OCI-LY7 (cell line): Measurements from ENCODE around the gene SEC61A2. TPM values are rescaled to one million over a fixed set of nuclear protein-coding genes. Genes with fewer than 3 reads are reported as not detected.

ENCODE experiments used
- BruUV-seq: library from RNA; stranded (reverse); fragments of 400-500 nt; replicated peaks from 2 replicates; lab custom pipeline; 2021; lab: Mats Ljungman, UMichigan
- CTCF ChIA-PET: fragments of 300-600 bp; sonication (Branson Sonifier 250); formaldehyde crosslinking; loops from one replicate; lab custom pipeline; 2022; ENCODE audit warnings: antibody characterized with exemption; ENCODE audit not compliant: unreplicated experiment; lab: Charles Lee
- POLR2A ChIA-PET: fragments of 300-600 bp; sonication (Branson Sonifier 250); formaldehyde crosslinking; loops from one replicate; lab custom pipeline; 2022; ENCODE audit warnings: antibody characterized with exemption; lab: Charles Lee
- DNase-seq: peaks from one replicate; pipeline ENCODE4 v3.0.0-alpha.2; 2015; ENCODE audit warnings: low spot score
- H2AFZ ChIP-seq: fragments of 200-600 bp; sonication (generic), shearing (Covaris generic); 2 replicates; pipeline ENCODE4 v1.6.1; 2014; ENCODE audit warnings: mild to moderate bottlenecking, antibody characterized with exemption, low read length, moderate library complexity
- H3K27ac ChIP-seq: fragments of 200-600 bp; sonication (generic); 2 replicates; pipeline ENCODE4 v1.5.1; 2014; ENCODE audit warnings: mixed run types, low read depth, mild to moderate bottlenecking, moderate library complexity, low read length, inconsistent platforms; ENCODE audit not compliant: poor library complexity, severe bottlenecking
- H3K36me3 ChIP-seq: fragments of 200-600 bp; sonication (generic); 2 replicates; pipeline ENCODE4 v1.6.1; 2014; ENCODE audit warnings: mild to moderate bottlenecking, antibody characterized with exemption, low read length, moderate library complexity, mixed read lengths; ENCODE audit not compliant: insufficient read depth
- H3K4me1 ChIP-seq: fragments of 200-600 bp; sonication (generic); 2 replicates; pipeline ENCODE4 v1.5.1; 2014; ENCODE audit warnings: mild to moderate bottlenecking, low read length; ENCODE audit not compliant: insufficient read depth, poor library complexity, severe bottlenecking
- H3K4me2 ChIP-seq: fragments of 200-600 bp; sonication (generic); 2 replicates; pipeline ENCODE4 v1.6.1; 2014; ENCODE audit warnings: mild to moderate bottlenecking, low read length
- H3K4me3 ChIP-seq: fragments of 200-600 bp; sonication (generic); 2 replicates; pipeline ENCODE4 v1.5.1; 2014; ENCODE audit warnings: mild to moderate bottlenecking, low read depth, low read length; ENCODE audit not compliant: poor library complexity, severe bottlenecking
- H3K79me2 ChIP-seq: fragments of 200-600 bp; sonication (generic); 2 replicates; pipeline ENCODE4 v1.6.1; 2016; ENCODE audit warnings: low read depth, mild to moderate bottlenecking, low read length, moderate library complexity, mixed read lengths; ENCODE audit not compliant: insufficient read depth
- H3K9me2 ChIP-seq: fragments of 200-600 bp; sonication (generic); 2 replicates; pipeline ENCODE4 v1.6.1; 2016; ENCODE audit warnings: mild to moderate bottlenecking, low read length, mixed read lengths; ENCODE audit not compliant: insufficient read depth
- H3K9me3 ChIP-seq: fragments of 200-600 bp; sonication (generic); 2 replicates; pipeline ENCODE4 v1.6.1; 2014; ENCODE audit warnings: mild to moderate bottlenecking, mixed run types, low read length, mixed read lengths
- H4K20me1 ChIP-seq: fragments of 200-600 bp; sonication (generic); 2 replicates; pipeline ENCODE4 v1.6.1; 2014; ENCODE audit warnings: mild to moderate bottlenecking, antibody characterized with exemption, low read length, moderate library complexity, mixed read lengths; ENCODE audit not compliant: insufficient read depth
- EZH2phosphoT487 ChIP-seq: fragments of 200-600 bp; sonication (generic); IDR thresholded peaks from 2 replicates; pipeline ENCODE4 v1.6.1; 2018; ENCODE audit warnings: low read depth, borderline replicate concordance, mild to moderate bottlenecking, mixed run types, antibody characterized with exemption, low read length, moderate library complexity, mixed read lengths
- intact Hi-C: fragments of 100-400 bp; cut with micrococcal nuclease; formaldehyde crosslinking; loops from one replicate; pipeline ENCODE4 v1.10.0; 2022; ENCODE audit not compliant: unreplicated experiment
- total RNA-seq, 2 experiments: library from RNA; depleted of rRNA in 1 of 2; stranded (reverse); fragments of >200 nt in 1 of 2; shearing (Covaris generic) in 1 of 2; gene quantifications; 2 replicates each; pipeline ENCODE4 v1.2.3, GENCODE V29; 2014 to 2022
- TF ChIP-seq, protein P1 (sequence below): fragments of 200-600 bp; sonication (generic); conservative IDR thresholded peaks from 2 replicates; pipeline ENCODE4 v1.5.1; 2014; ENCODE audit warnings: mild to moderate bottlenecking, antibody characterized with exemption, low read length, moderate library complexity, mixed read lengths

Gene SEC61A2
- total RNA-seq, 2 experiments from 2014 or later: 5.5 to 15.1 TPM

DNA sequence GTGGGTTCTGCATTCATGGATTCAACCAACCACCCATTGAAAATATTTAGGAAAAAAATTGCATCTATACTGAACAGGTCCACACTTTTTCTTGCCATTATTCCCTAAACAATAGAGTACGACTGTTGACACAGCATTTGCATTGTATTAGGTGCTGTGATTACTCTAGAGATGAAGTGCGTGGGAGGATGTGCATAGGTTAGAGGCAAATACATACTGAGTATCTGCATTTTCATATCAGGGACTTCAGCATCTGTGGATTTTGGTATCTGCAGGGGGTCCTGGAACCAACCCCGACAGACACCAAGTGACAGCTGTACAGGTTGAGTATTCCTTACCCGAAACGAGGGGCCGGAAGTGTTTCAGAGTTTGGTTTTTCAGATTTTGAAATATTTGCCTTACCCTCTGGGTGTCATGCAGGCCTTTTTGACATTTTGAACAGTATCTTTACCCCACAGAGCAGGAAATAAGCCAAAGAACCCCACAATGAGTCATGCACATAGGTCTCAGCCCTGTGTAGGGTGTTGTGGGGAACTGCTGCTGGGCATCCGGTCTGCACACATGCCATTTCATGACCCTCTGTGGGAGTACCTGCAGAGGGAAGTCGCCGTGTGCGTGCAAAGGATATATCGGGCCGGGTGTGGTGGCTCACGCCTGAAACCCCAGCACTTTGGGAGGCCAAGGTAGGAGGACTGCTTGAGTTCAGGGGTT lies 51.7 kb downstream of the SEC61A2 start:
- Histone ChIP-seq H3K27ac (no peak overlapping the region), H3K36me3 (peaks cover 86% of the 10 kb centered on the region)
- DNase-seq: no peak

GRCh38 chr10:12184165-12184564 lies 54.7 kb downstream of the SEC61A2 start:
- Histone ChIP-seq H3K27ac (no peak overlapping the region), H3K4me2 (no peak overlapping the region), H2AFZ (no peak overlapping the region), H3K9me3 (no peaks in the 10 kb centered on the region), H4K20me1 (no peaks in the 10 kb centered on the region), H3K79me2 (peaks cover 11% of the 10 kb centered on the region; the same call in 1 of the 2 replicates), H3K36me3 (peaks cover 77% of the 10 kb centered on the region), H3K4me1 (peaks cover 6% of the 10 kb centered on the region), H3K9me2 (no peaks in the 10 kb centered on the region), H3K4me3 (no peak overlapping the region)
- no peak for TF ChIP-seq EZH2phosphoT487
- TF ChIP-seq, protein P1, sequence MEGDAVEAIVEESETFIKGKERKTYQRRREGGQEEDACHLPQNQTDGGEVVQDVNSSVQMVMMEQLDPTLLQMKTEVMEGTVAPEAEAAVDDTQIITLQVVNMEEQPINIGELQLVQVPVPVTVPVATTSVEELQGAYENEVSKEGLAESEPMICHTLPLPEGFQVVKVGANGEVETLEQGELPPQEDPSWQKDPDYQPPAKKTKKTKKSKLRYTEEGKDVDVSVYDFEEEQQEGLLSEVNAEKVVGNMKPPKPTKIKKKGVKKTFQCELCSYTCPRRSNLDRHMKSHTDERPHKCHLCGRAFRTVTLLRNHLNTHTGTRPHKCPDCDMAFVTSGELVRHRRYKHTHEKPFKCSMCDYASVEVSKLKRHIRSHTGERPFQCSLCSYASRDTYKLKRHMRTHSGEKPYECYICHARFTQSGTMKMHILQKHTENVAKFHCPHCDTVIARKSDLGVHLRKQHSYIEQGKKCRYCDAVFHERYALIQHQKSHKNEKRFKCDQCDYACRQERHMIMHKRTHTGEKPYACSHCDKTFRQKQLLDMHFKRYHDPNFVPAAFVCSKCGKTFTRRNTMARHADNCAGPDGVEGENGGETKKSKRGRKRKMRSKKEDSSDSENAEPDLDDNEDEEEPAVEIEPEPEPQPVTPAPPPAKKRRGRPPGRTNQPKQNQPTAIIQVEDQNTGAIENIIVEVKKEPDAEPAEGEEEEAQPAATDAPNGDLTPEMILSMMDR: no peak
- DNase-seq: no peak
- CTCF ChIA-PET: no interaction called here
- intact Hi-C loops: no loop called here
- POLR2A ChIA-PET: interaction anchor here (1.2 to 1.3 kb wide), 2 partner anchors 11 to 12 kb away, joined by 4 to 6 read pairs; partner anchors contain the start of genes CDC123 and NUDT5
- BruUV-seq: no TSS peak

More for the DNA sequence above, 51.7 kb downstream of the SEC61A2 start:
- Histone ChIP-seq H4K20me1 (no peaks in the 10 kb centered on the region), H3K9me3 (no peaks in the 10 kb centered on the region), H3K9me2 (no peaks in the 10 kb centered on the region), H3K4me2 (no peak overlapping the region), H3K4me3 (no peak overlapping the region), H3K79me2 (no peaks in the 10 kb centered on the region), H3K4me1 (peaks cover 6% of the 10 kb centered on the region), H2AFZ (no peak overlapping the region)
- intact Hi-C loops: no loop called here
- ChIA-PET POLR2A (no interaction called here), CTCF (no interaction called here)
- TF ChIP-seq, protein P1: no peak
- TF ChIP-seq EZH2phosphoT487: no peak
- no TSS peak for BruUV-seq

DNA sequence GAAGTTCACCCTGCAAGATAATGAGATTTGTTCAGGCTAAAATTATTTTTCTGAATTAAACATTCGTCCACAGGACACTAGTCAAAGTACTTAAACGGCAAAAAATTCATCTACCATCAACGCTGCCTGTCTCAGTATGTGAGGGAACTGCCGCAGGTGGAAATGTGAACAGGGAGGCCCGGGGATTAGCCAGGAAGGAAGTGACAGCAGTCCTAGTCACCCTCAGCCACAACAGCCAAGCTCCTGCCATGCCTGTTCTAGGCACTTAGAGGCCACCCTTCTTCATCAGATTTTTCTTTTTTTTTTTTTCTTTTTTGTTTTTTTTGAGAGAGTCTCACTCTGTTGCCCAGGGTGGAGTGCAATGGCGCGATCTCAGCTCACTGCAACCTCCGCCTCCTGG lies 56.8 kb downstream of the SEC61A2 start:
- no TSS peak for BruUV-seq
- Histone ChIP-seq H3K4me1 (no peaks in the 10 kb centered on the region), H3K36me3 (peaks cover 56% of the 10 kb centered on the region), H3K79me2 (peaks cover 28% of the 10 kb centered on the region; the same call in 1 of the 2 replicates), H3K9me2 (no peaks in the 10 kb centered on the region), H2AFZ (no peak overlapping the region), H3K4me3 (no peak overlapping the region), H3K9me3 (no peaks in the 10 kb centered on the region), H3K4me2 (no peak overlapping the region), H4K20me1 (no peaks in the 10 kb centered on the region), H3K27ac (no peak overlapping the region)
- CTCF ChIA-PET: no interaction called here
- TF ChIP-seq EZH2phosphoT487: no peak
- TF ChIP-seq, protein P1: no peak
- no peak for DNase-seq
- POLR2A ChIA-PET: interaction anchor here (0.6 to 0.8 kb wide), 2 partner anchors 157 to 358 kb away, joined by 4 to 5 read pairs; no protein-coding TSS in a partner anchor
- intact Hi-C loops: no loop called here
